ENCODE results near the gene NUP93.
A peak's percentile ranks its signal among the peaks of the same experiment; 100 is the strongest.

NUP93 gene

GRCh38 chr16:56886296-56886695 lies 156.4 kb downstream of the NUP93 start:
- no peak for DNase-seq (ENCODE audit: extremely low spot score)
- TF ChIP-seq FOXA1 (IDR thresholded peaks at IDR 0.05) = no peak
- no peak for TF ChIP-seq BHLHE40 (IDR thresholded peaks at IDR 0.05; ENCODE audit: borderline replicate concordance)
- no peak for TF ChIP-seq LEF1 (IDR thresholded peaks at IDR 0.05; ENCODE audit: borderline replicate concordance)
- TF ChIP-seq FOXM1 (IDR thresholded peaks at IDR 0.05; ENCODE audit: borderline replicate concordance) = no peak
- no peak for TF ChIP-seq PKNOX1 (IDR thresholded peaks at IDR 0.05)
- TF ChIP-seq L3MBTL2 (conservative IDR thresholded peaks at IDR 0.05) = no peak
- TF ChIP-seq TARDBP (IDR thresholded peaks at IDR 0.05) = no peak
- TF ChIP-seq ELF4 (IDR thresholded peaks at IDR 0.05) = no peak
- TF ChIP-seq HDGF (IDR thresholded peaks at IDR 0.05; ENCODE audit: borderline replicate concordance) = no peak
- TF ChIP-seq CTBP1 (IDR thresholded peaks at IDR 0.05; ENCODE audit: borderline replicate concordance) = no peak
- no peak for TF ChIP-seq SP1 (IDR thresholded peaks at IDR 0.05)
- ChIA-PET CTCF (no interaction called here), POLR2A (no interaction called here)

GRCh38 chr16:56886826-56887225 lies 156.9 kb downstream of the NUP93 start:
- ChIA-PET POLR2A (no interaction called here), CTCF (no interaction called here)
- TF ChIP-seq NFRKB (IDR thresholded peaks at IDR 0.05) (no peak), LEF1 (IDR thresholded peaks at IDR 0.05; ENCODE audit: borderline replicate concordance) (no peak), TARDBP (IDR thresholded peaks at IDR 0.05) (no peak), L3MBTL2 (conservative IDR thresholded peaks at IDR 0.05) (no peak), ELF4 (IDR thresholded peaks at IDR 0.05) (no peak), FOXA1 (IDR thresholded peaks at IDR 0.05) (no peak), HDGF (IDR thresholded peaks at IDR 0.05; ENCODE audit: borderline replicate concordance) (no peak), ARNT (IDR thresholded peaks at IDR 0.05) (no peak), BHLHE40 (IDR thresholded peaks at IDR 0.05; ENCODE audit: borderline replicate concordance) (no peak), SUZ12 (IDR thresholded peaks at IDR 0.05) (no peak), ZNF384 (IDR thresholded peaks at IDR 0.05) (no peak), SP1 (IDR thresholded peaks at IDR 0.05) (no peak), FOXK2 (IDR thresholded peaks at IDR 0.05) (no peak), CTBP1 (IDR thresholded peaks at IDR 0.05; ENCODE audit: borderline replicate concordance) (no peak), PKNOX1 (IDR thresholded peaks at IDR 0.05) (no peak), FOXM1 (IDR thresholded peaks at IDR 0.05; ENCODE audit: borderline replicate concordance) (no peak)
- no peak for DNase-seq (ENCODE audit: extremely low spot score)

- POLR2A ChIA-PET = no interaction called here
- CTCF ChIA-PET = no interaction called here
- DNase-seq (ENCODE audit: extremely low spot score) = no peak
- TF ChIP-seq ZNF384 (IDR thresholded peaks at IDR 0.05) (no peak), L3MBTL2 (conservative IDR thresholded peaks at IDR 0.05) (no peak), FOXK2 (IDR thresholded peaks at IDR 0.05) (no peak), PKNOX1 (IDR thresholded peaks at IDR 0.05) (no peak), FOXM1 (IDR thresholded peaks at IDR 0.05; ENCODE audit: borderline replicate concordance) (no peak), ARNT (IDR thresholded peaks at IDR 0.05) (no peak), CTBP1 (IDR thresholded peaks at IDR 0.05; ENCODE audit: borderline replicate concordance) (no peak), BHLHE40 (IDR thresholded peaks at IDR 0.05; ENCODE audit: borderline replicate concordance) (no peak), ELF4 (IDR thresholded peaks at IDR 0.05) (no peak), NFRKB (IDR thresholded peaks at IDR 0.05) (no peak), HDGF (IDR thresholded peaks at IDR 0.05; ENCODE audit: borderline replicate concordance) (no peak), FOXA1 (IDR thresholded peaks at IDR 0.05) (no peak)
These were observed 158.9 kb downstream of the NUP93 start for GRCh38 chr16:56888806-56889205.

- TF ChIP-seq BHLHE40 (IDR thresholded peaks at IDR 0.05; ENCODE audit: borderline replicate concordance) (no peak), PKNOX1 (IDR thresholded peaks at IDR 0.05) (peak; percentile 79)
- ChIA-PET CTCF (no interaction called here), POLR2A (no interaction called here)
- DNase-seq (ENCODE audit: extremely low spot score) = no peak
These were observed 159.3 kb downstream of the NUP93 start for GRCh38 chr16:56889206-56889605.

GRCh38 chr16:56891685-56892084 lies 161.8 kb downstream of the NUP93 start:
- ChIA-PET POLR2A (no interaction called here), CTCF (no interaction called here)
- DNase-seq (ENCODE audit: extremely low spot score) = no peak
- no peak for TF ChIP-seq FOXA1 (IDR thresholded peaks at IDR 0.05)

GRCh38 chr16:56892705-56893104 lies 162.8 kb downstream of the NUP93 start:
- ChIA-PET POLR2A (no interaction called here), CTCF (no interaction called here)
- DNase-seq (ENCODE audit: extremely low spot score) = no peak
- no peak for TF ChIP-seq ARNT (IDR thresholded peaks at IDR 0.05)
- no peak for TF ChIP-seq HDGF (IDR thresholded peaks at IDR 0.05; ENCODE audit: borderline replicate concordance)
- no peak for TF ChIP-seq LEF1 (IDR thresholded peaks at IDR 0.05; ENCODE audit: borderline replicate concordance)
- TF ChIP-seq BHLHE40 (IDR thresholded peaks at IDR 0.05; ENCODE audit: borderline replicate concordance) = no peak
- no peak for TF ChIP-seq PKNOX1 (IDR thresholded peaks at IDR 0.05)
- TF ChIP-seq FOXM1 (IDR thresholded peaks at IDR 0.05; ENCODE audit: borderline replicate concordance) = no peak
- no peak for TF ChIP-seq FOXA1 (IDR thresholded peaks at IDR 0.05)
- TF ChIP-seq SP1 (IDR thresholded peaks at IDR 0.05) = no peak
- no peak for TF ChIP-seq ZNF384 (IDR thresholded peaks at IDR 0.05)
- no peak for TF ChIP-seq TARDBP (IDR thresholded peaks at IDR 0.05)
- TF ChIP-seq ELF4 (IDR thresholded peaks at IDR 0.05) = no peak
- no peak for TF ChIP-seq L3MBTL2 (conservative IDR thresholded peaks at IDR 0.05)
- no peak for TF ChIP-seq SUZ12 (IDR thresholded peaks at IDR 0.05)
- no peak for TF ChIP-seq CTBP1 (IDR thresholded peaks at IDR 0.05; ENCODE audit: borderline replicate concordance)

Data from HEK293T (cell line).